CD8-positive, alpha-beta memory T cell (primary cell): ENCODE results near the gene SCN8A. TPM values are rescaled to one million over a fixed set of nuclear protein-coding genes. Genes with fewer than 3 reads are reported as not detected.

Experiments used
- CTCF ChIA-PET: fragments of 350-600 bp; sonication (Branson Sonifier 250); formaldehyde crosslinking; loops from one replicate; lab custom pipeline; 2021; ENCODE audit warnings: antibody characterized with exemption; lab: Charles Lee
- POLR2A ChIA-PET: fragments of 350-600 bp; sonication (Branson Sonifier 250); formaldehyde crosslinking; loops from one replicate; lab custom pipeline; 2021; ENCODE audit warnings: antibody characterized with exemption; lab: Charles Lee
- DNase-seq, 5 donors: peaks; one replicate each; pipeline versions ENCODE4 v3.0.0 to v3.0.0-alpha.2; 2020 to 2022; ENCODE audit warnings: mixed read lengths in 1 of 5
- H3K27ac ChIP-seq: one replicate; pipeline ENCODE4 v1.7.0; 2013; ENCODE audit warnings: low read depth, mild to moderate bottlenecking, low read length, moderate library complexity
- H3K27me3 ChIP-seq: 2 replicates; pipeline ENCODE4 v1.7.0; 2013; ENCODE audit warnings: low read length, mild to moderate bottlenecking; ENCODE audit not compliant: insufficient read depth, poor library complexity, severe bottlenecking
- H3K36me3 ChIP-seq: 2 replicates; pipeline ENCODE4 v1.7.0; 2013; ENCODE audit warnings: mild to moderate bottlenecking, low read length, moderate library complexity; ENCODE audit not compliant: insufficient read depth
- H3K4me1 ChIP-seq: 2 replicates; pipeline ENCODE4 v1.7.0; 2013; ENCODE audit warnings: mild to moderate bottlenecking, low read length, moderate library complexity; ENCODE audit not compliant: insufficient read depth
- H3K4me3 ChIP-seq: 2 replicates; pipeline ENCODE4 v1.7.0; 2013; ENCODE audit warnings: mild to moderate bottlenecking, low read length
- H3K9me3 ChIP-seq: 2 replicates; pipeline ENCODE4 v1.7.0; 2013; ENCODE audit warnings: mild to moderate bottlenecking, low read length
- H3K27ac Mint-ChIP-seq, 8 donors: one replicate each; pipeline ENCODE4 v1.8.0; 2020 to 2021; ENCODE audit warnings: mixed read lengths in 8 of 8, mild to moderate bottlenecking in 6 of 8, inconsistent platforms in 3 of 8, moderate library complexity in 3 of 8
- H3K27me3 Mint-ChIP-seq, 2 donors: one replicate each; pipeline ENCODE4 v1.8.0; 2020 to 2021; ENCODE audit warnings: mixed read lengths in 2 of 2, mild to moderate bottlenecking in 1 of 2, moderate library complexity in 1 of 2
- H3K36me3 Mint-ChIP-seq, 3 donors: one replicate each; pipeline ENCODE4 v1.8.0; 2020 to 2021; ENCODE audit warnings: mixed read lengths in 3 of 3, inconsistent platforms in 1 of 3, mild to moderate bottlenecking in 1 of 3
- H3K4me1 Mint-ChIP-seq, 3 donors: one replicate each; pipeline ENCODE4 v1.8.0; 2020 to 2021; ENCODE audit warnings: mixed read lengths in 3 of 3, inconsistent platforms in 1 of 3, mild to moderate bottlenecking in 1 of 3
- H3K4me3 Mint-ChIP-seq, 7 donors: one replicate each; pipeline ENCODE4 v1.8.0; 2020 to 2021; ENCODE audit warnings: mixed read lengths in 7 of 7, mild to moderate bottlenecking in 6 of 7, moderate library complexity in 4 of 7, inconsistent platforms in 2 of 7
- H3K9me3 Mint-ChIP-seq, 5 donors: one replicate each; pipeline ENCODE4 v1.8.0; 2020 to 2022; ENCODE audit warnings: mixed read lengths in 5 of 5, mild to moderate bottlenecking in 3 of 5, moderate library complexity in 2 of 5, inconsistent platforms in 1 of 5
- polyA plus RNA-seq: library from polyadenylated mRNA; unstranded; fragments of 300-500 nt; fragmentation: Illumina TruSeq; gene quantifications from one replicate; pipeline ENCODE4 v1.2.3, GENCODE V29; 2021
- total RNA-seq, 2 experiments: library from RNA; stranded (reverse); gene quantifications; one replicate each; pipeline ENCODE4 v1.2.3, GENCODE V29; 2021

SCN8A gene
- total and polyA plus RNA-seq, 3 experiments from 2014 or later, result 0.66 to 1.1 (median 0.83) TPM

DNA sequence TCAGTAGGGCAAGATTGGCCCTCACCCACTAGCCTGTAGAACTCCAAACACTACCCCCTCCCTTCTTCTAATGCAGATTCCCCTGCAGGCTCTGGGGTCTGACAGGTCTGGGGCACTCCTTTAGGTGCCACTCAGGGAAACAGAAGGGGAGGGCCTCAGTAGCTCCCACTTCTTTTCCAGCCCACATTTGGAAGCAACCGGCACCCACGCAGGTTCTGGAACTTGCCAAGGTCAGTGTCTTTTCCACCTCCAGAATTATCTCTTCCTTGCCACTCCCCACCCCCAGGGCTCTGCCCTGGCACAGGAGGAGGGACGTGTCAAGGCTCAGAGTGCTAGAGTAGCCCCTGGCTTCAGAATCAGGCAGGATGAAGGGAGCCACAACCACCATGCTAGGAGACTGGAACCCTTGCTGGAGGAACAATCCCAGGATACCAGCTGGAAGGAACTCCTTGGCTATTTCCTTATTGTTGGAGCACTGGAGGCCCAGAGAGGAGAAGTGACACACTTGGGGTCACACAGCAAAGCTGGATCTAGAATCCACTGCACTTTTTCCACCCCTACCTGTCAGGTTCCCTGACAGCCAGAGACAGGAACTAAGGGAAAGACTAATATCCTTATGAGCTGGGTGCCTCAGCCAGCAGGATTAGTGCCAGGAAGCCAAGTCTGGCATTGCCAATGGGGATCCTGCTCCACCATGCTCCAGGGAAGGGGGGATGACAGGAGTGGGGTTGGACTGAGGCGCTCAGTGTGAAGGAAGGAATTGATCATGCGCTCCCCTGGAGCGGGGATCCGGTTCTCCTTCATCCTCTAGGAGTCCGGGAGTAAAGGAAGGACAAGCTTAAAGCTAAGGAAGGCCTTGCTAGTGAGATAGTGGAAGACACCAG, 259.3 kb downstream of the SCN8A start:
- H3K9me3 ChIP-seq, result no peaks in the 10 kb centered on the region
- no peak overlapping the region for H3K27ac Mint-ChIP-seq
- H3K27ac ChIP-seq, result no peak overlapping the region
- H3K27me3 Mint-ChIP-seq, result peaks cover 26 to 46% of the 10 kb centered on the region in 2 donors
- H3K36me3 ChIP-seq, result no peaks in the 10 kb centered on the region
- H3K4me1 ChIP-seq, result peaks cover 8% of the 10 kb centered on the region
- peaks cover 5 to 26% (median 13%) of the 10 kb centered on the region in 3 donors for H3K4me1 Mint-ChIP-seq
- H3K4me3 ChIP-seq, result no peak overlapping the region
- CTCF ChIA-PET, result interaction anchor here (0.7 to 1.4 kb wide), 2 partner anchors 14 to 26 kb away, joined by 3 to 4 read pairs; no protein-coding TSS in a partner anchor
- H3K36me3 Mint-ChIP-seq, result no peaks in the 10 kb centered on the region
- peaks cover 14% of the 10 kb centered on the region for H3K27me3 ChIP-seq
- POLR2A ChIA-PET, result no interaction called here
- H3K4me3 Mint-ChIP-seq, result no peak overlapping the region
- DNase-seq, result no peak
- no peaks in the 10 kb centered on the region for H3K9me3 Mint-ChIP-seq

DNA sequence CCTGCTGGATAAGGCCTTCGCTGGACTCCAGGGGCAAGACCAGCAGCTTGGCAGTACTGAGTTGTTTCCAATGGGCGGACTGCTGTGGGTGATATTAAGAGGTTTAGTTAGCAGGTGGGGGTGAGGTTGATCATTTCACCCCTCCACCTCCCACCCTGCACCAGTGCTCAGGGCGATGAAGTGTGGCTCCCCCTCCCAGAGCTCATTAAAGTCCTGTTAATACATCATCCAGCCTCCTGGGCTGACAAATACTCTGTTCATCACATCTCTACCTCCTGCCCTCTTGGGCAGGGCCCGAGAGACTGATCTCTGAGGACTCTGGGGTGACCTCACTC, 259.9 kb downstream of the SCN8A start:
- no peak overlapping the region for H3K4me3 ChIP-seq
- H3K27ac Mint-ChIP-seq, result no peak overlapping the region
- H3K27me3 ChIP-seq, result peaks cover 8% of the 10 kb centered on the region
- H3K27me3 Mint-ChIP-seq, result peaks cover 19 to 43% of the 10 kb centered on the region in 2 donors
- peaks cover 7% of the 10 kb centered on the region for H3K4me1 ChIP-seq
- ChIA-PET POLR2A (no interaction called here), CTCF (interaction anchor here (1.4 kb wide), 1 partner anchor 31 kb away, joined by 3 read pairs; no protein-coding TSS in a partner anchor)
- no peak overlapping the region for H3K4me3 Mint-ChIP-seq
- no peak for DNase-seq
- no peaks in the 10 kb centered on the region for H3K9me3 Mint-ChIP-seq
- peaks cover 4 to 25% (median 12%) of the 10 kb centered on the region in 3 donors for H3K4me1 Mint-ChIP-seq
- no peaks in the 10 kb centered on the region for H3K9me3 ChIP-seq
- H3K27ac ChIP-seq, result no peak overlapping the region
- no peaks in the 10 kb centered on the region for H3K36me3 Mint-ChIP-seq
- no peaks in the 10 kb centered on the region for H3K36me3 ChIP-seq

DNA sequence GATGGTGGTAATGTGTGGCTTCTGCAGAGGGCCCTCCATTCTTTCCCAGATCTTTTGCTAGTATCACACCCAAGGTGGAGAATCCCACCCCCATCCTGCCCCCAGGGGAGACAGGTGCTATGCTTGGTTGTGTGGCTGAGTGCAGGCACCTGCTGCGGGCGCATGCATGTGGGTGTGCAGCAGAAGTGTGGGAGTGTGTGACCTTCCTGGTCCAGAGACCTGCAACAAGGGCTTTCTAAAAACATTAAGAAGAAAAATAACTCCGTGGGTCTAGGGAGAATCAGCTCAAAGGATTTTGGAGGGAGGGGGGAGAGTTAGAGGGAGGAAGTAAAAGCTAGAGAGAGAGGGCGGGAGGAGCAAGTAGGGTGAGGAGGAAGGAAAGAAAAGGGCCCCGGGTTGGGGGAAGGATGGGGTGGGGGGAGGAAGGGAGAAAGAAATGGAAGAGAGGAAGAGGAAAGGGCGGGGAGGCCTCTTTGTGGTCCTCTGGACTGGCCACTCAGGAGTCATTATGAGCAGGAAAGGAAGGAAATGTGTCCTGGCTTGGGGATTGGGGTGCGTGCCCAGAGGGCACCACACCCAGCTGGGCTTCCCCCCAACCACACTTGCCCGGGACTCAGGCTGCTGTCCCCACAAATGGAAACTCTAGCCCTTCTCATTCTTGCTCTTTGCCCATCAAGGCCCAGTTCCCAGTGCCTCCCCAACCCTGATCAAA, 260.5 kb downstream of the SCN8A start:
- CTCF ChIA-PET, result interaction anchor here (1.4 kb wide), 1 partner anchor 32 kb away, joined by 3 read pairs; no protein-coding TSS in a partner anchor
- H3K27ac ChIP-seq, result no peak overlapping the region
- no peak for DNase-seq
- Mint-ChIP-seq H3K36me3 (no peaks in the 10 kb centered on the region), H3K27me3 (peaks cover 17 to 42% of the 10 kb centered on the region in 2 donors), H3K9me3 (no peaks in the 10 kb centered on the region), H3K27ac (peak overlapping the region in 2 of 8 donors; percentile 19 to 22), H3K4me1 (peaks cover 0 to 19% (median 8%) of the 10 kb centered on the region in 3 donors), H3K4me3 (no peak overlapping the region)
- peaks cover 1% of the 10 kb centered on the region for H3K4me1 ChIP-seq
- POLR2A ChIA-PET, result no interaction called here
- H3K4me3 ChIP-seq, result no peak overlapping the region
- H3K27me3 ChIP-seq, result peaks cover 2% of the 10 kb centered on the region
- no peaks in the 10 kb centered on the region for H3K9me3 ChIP-seq
- H3K36me3 ChIP-seq, result no peaks in the 10 kb centered on the region

DNA sequence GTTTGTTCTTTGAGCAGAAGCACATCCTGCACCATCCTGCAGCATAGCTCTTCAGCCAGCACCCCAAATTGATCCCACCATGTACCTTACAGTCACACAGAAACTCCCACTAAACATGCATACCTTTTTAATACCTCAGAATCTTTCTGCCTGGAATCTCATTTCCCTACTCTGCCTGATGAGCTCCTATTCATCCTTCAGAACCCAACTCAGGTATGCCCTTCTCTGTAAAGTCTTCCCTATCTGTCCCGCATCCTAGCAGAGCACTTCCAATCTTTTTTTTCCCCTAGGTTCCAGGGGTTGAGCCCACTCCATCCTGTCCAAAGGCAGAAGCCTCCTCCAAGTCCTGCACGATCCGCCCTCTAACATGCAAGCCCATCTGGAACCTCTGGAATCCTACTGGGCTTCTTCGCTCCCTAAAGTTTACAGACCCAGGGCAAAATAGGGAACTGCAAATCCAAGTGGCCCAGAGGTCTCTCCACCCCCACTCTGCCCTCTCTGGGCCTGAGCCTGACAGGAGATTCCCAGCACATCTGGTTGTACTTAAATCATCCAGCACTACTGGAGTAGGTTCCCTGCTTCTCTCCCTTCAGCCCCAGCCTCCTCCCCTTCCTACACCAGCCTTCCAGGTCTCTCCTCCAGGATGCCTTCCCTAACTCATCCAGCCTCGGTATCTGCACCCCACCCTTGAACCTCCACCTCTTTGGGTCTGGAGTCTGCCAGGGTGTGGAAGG, 261.5 kb downstream of the SCN8A start:
- no peak overlapping the region for H3K27ac Mint-ChIP-seq
- H3K4me1 ChIP-seq, result no peaks in the 10 kb centered on the region
- no peak overlapping the region for H3K4me3 ChIP-seq
- no peaks in the 10 kb centered on the region for H3K27me3 ChIP-seq
- ChIA-PET POLR2A (no interaction called here), CTCF (interaction anchor here (1.4 kb wide), 1 partner anchor 33 kb away, joined by 3 read pairs; no protein-coding TSS in a partner anchor)
- H3K4me1 Mint-ChIP-seq, result peaks cover 0 to 11% (median 6%) of the 10 kb centered on the region in 3 donors
- no peak overlapping the region for H3K4me3 Mint-ChIP-seq
- H3K36me3 ChIP-seq, result no peaks in the 10 kb centered on the region
- no peaks in the 10 kb centered on the region for H3K36me3 Mint-ChIP-seq
- no peaks in the 10 kb centered on the region for H3K9me3 Mint-ChIP-seq
- H3K9me3 ChIP-seq, result no peaks in the 10 kb centered on the region
- DNase-seq, result no peak
- H3K27ac ChIP-seq, result no peak overlapping the region
- H3K27me3 Mint-ChIP-seq, result peaks cover 17 to 43% of the 10 kb centered on the region in 2 donors

DNA sequence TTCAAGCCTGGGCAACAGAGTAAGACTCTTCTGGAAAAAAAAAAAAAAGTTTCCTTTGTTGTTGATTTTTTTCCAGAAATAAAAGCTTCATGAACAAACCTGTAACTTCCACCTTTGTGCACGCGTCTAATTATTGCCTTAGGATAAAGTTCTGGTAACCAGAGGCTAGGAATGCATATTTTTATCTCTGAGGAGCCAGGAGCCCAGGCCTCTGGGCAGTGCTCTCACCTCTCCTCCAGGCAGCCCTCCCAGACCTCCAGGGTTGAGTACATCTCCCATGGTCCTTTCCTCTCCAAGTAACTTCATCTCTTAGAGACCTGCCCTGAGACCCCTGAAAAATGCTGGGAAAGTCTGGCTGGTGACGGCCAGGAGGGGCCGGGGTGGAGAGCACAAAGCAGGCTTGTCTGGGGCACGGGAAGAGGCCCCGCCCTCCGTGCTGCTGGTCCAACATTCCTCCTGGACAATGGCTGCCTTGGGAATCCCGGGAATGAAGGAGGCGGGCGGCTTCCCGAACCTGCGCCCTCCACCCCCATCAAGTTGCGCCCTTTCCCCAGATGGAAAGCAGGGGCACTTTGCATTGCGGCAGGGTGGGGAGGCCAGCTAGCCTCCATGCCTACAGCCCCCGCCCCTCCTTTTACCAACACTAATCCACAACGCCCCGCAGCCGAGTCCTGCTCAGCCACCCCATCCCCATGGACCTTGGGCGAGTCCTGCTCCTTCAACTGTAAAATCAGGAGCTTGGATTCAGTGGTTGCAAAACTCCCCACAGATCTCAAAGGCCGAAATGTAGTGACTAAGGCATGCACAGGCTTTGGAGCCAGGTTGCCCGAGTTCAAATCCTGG, 264.8 kb downstream of the SCN8A start:
- H3K27me3 ChIP-seq, result no peaks in the 10 kb centered on the region
- no peaks in the 10 kb centered on the region for H3K36me3 ChIP-seq
- POLR2A ChIA-PET, result no interaction called here
- no peak overlapping the region for H3K27ac Mint-ChIP-seq
- no peaks in the 10 kb centered on the region for H3K36me3 Mint-ChIP-seq
- H3K4me1 ChIP-seq, result no peaks in the 10 kb centered on the region
- CTCF ChIA-PET, result no interaction called here
- no peak for DNase-seq
- H3K27me3 Mint-ChIP-seq, result peaks cover 17 to 42% of the 10 kb centered on the region in 2 donors
- no peak overlapping the region for H3K4me3 Mint-ChIP-seq
- no peak overlapping the region for H3K4me3 ChIP-seq
- no peak overlapping the region for H3K27ac ChIP-seq
- H3K9me3 Mint-ChIP-seq, result no peaks in the 10 kb centered on the region
- no peaks in the 10 kb centered on the region for H3K9me3 ChIP-seq
- peaks cover 0 to 7% (median 3%) of the 10 kb centered on the region in 3 donors for H3K4me1 Mint-ChIP-seq

DNA sequence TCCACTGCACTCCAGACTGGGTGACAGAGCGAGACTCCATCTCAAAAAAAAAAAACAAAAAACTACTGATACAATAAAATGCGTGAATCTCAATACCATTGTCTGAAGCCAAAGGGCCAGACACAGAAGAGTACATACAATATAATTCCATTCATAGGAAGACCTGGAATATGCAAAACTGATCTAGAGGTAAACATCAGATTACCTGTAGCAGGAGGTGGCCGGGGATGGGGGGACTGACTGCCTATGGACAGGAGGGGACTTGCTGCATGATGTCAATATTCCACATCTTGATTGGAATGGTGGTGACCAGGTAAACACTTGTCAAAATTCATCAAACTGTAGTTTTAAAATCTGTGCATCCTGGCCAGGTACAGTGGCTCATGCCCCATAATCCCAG, 270.0 kb downstream of the SCN8A start:
- H3K27me3 Mint-ChIP-seq, result peaks cover 41 to 64% of the 10 kb centered on the region in 2 donors

More for the DNA sequence above, 270.0 kb downstream of the SCN8A start:
- H3K4me1 ChIP-seq, result peaks cover 8% of the 10 kb centered on the region
- peaks cover 26% of the 10 kb centered on the region for H3K27me3 ChIP-seq
- no peak overlapping the region for H3K4me3 ChIP-seq
- H3K27ac ChIP-seq, result no peak overlapping the region
- no peaks in the 10 kb centered on the region for H3K36me3 ChIP-seq
- no peak for DNase-seq
- POLR2A ChIA-PET, result no interaction called here
- Mint-ChIP-seq H3K36me3 (no peaks in the 10 kb centered on the region), H3K9me3 (no peaks in the 10 kb centered on the region), H3K4me1 (peaks cover 2 to 15% (median 11%) of the 10 kb centered on the region in 3 donors), H3K4me3 (no peak overlapping the region), H3K27ac (no peak overlapping the region)
- CTCF ChIA-PET, result interaction anchor here (1.0 kb wide), 1 partner anchor 14 kb away, joined by 3 read pairs; no protein-coding TSS in a partner anchor
- H3K9me3 ChIP-seq, result no peaks in the 10 kb centered on the region
